Psoas muscle (tissue), 8 donors: ENCODE measurements around the gene DCC. TPM values are rescaled to one million over a fixed set of nuclear protein-coding genes. Genes with fewer than 3 reads are reported as not detected.

Source experiments
- ATAC-seq, 4 donors: fragments of 200-7000 bp; cut with Tn5 transposase; one replicate each; pipeline ENCODE4 v1.9.1; 2020; ENCODE audit warnings: moderate library complexity in 3 of 4, mild to moderate bottlenecking in 2 of 4
- DNase-seq, 2 donors: peaks; one replicate each; pipeline ENCODE4 v3.0.0-alpha.2; 2020
- H3K27ac ChIP-seq: fragments of 200-600 bp; one replicate; pipeline ENCODE4 v1.8.0; 2022
- H3K27me3 ChIP-seq, 3 donors: fragments of 200-600 bp in 1 of 3; one replicate each; pipeline versions ENCODE4 v1.6.1 to v1.8.0; 2013 to 2022; ENCODE audit warnings: low read length in 2 of 3, mild to moderate bottlenecking in 2 of 3, moderate library complexity in 1 of 3; ENCODE audit not compliant: insufficient read depth in 3 of 3
- H3K36me3 ChIP-seq, 2 donors: fragments of 200-600 bp in 1 of 2; one replicate each; pipeline versions ENCODE4 v1.6.1 to v1.8.0; 2013 to 2022; ENCODE audit warnings: low read depth in 1 of 2, mild to moderate bottlenecking in 1 of 2, moderate library complexity in 1 of 2; ENCODE audit not compliant: insufficient read depth in 1 of 2
- H3K4me1 ChIP-seq: fragments of 200-600 bp; one replicate; pipeline ENCODE4 v1.8.0; 2022
- H3K4me3 ChIP-seq: fragments of 200-600 bp; one replicate; pipeline ENCODE4 v1.8.0; 2022; ENCODE audit warnings: mild to moderate bottlenecking
- H3K9me3 ChIP-seq: fragments of 200-600 bp; one replicate; pipeline ENCODE4 v1.8.0; 2022
- CTCF ChIP-seq: fragments of 200-600 bp; IDR thresholded peaks from one replicate; pipeline ENCODE4 v1.8.0; 2022; ENCODE audit warnings: antibody characterized with exemption
- WGBS, 3 donors: extraction: QIAGEN DNeasy Blood & Tissue Kit; methylation state at CpG; one replicate each; pipeline versions ENCODE4 v1.1.6 to v1.1.7; 2013; 5-methylcytosine and 5-hydroxymethylcytosine counted together
- intact Hi-C, 2 donors: fragments of 100-400 bp; cut with DNase I; formaldehyde crosslinking; loops; one replicate each; pipeline versions ENCODE4 v1.11.0 to v1.14.2; 2022
- polyA plus RNA-seq, 3 donors: library from polyadenylated mRNA; stranded (reverse); fragments of 200-250 nt; gene quantifications; one replicate each; pipeline ENCODE4 v1.2.3, GENCODE V29; 2013
- total RNA-seq, 4 donors: library from RNA; stranded (reverse); fragmentation: NEBNext Ultra II Directional in 2 of 4; extraction: Animal tissue kit (Norgen Biotek cat#: 25700) in 2 of 4; gene quantifications; one replicate each; pipeline versions ENCODE4 v1.2.1 to v1.2.4, GENCODE V29; 2021 to 2023
- donor health status: healthy with polysubstance abuse.
- donor health status: DM: no; HTN: no; CAD: no; lungs with moderate emphysema.
- donor health status: Bipolar disorder and iron deficiency.
- donor health status: healthy.
- donor health status: DM: yes; HTN: yes; CAD: no.
- donor health status: DM: no; HTN: no; CAD: no.
- donor health status: DM: no; HTN: no; CAD: no.
- donor health status: DM: yes; HTN: yes; CAD: no.

Gene DCC
- total and polyA plus RNA-seq, 7 donors: 0.01 to 0.02 TPM; not detected in 5

- H3K4me3 ChIP-seq: no peak overlapping the region
- TF ChIP-seq CTCF: no peak
- H3K36me3 ChIP-seq: no peaks in the 10 kb centered on the region
- no peaks in the 10 kb centered on the region for H3K27me3 ChIP-seq
- DNase-seq (no peak), ATAC-seq (no peak)
- no peaks in the 10 kb centered on the region for H3K4me1 ChIP-seq
- no peaks in the 10 kb centered on the region for H3K9me3 ChIP-seq
- 68 to 72% (median 69%) methylated on average over 3 of the region's 3 CpGs for WGBS, 3 donors
- intact Hi-C loops: no loop called here
- no peak overlapping the region for H3K27ac ChIP-seq
Observed at GRCh38 chr18:52826994-52827393, 487.0 kb downstream of the DCC start.

GRCh38 chr18:52829320-52829719 is 489.3 kb downstream of the DCC start:
- H3K27ac ChIP-seq: no peak overlapping the region
- intact Hi-C loops: no loop called here
- no peak for TF ChIP-seq CTCF
- no peak for DNase-seq
- no peaks in the 10 kb centered on the region for H3K27me3 ChIP-seq
- no peaks in the 10 kb centered on the region for H3K4me1 ChIP-seq
- no peaks in the 10 kb centered on the region for H3K36me3 ChIP-seq
- H3K4me3 ChIP-seq: no peak overlapping the region
- H3K9me3 ChIP-seq: no peaks in the 10 kb centered on the region
- ATAC-seq: no peak

- Histone ChIP-seq H3K27ac (no peak overlapping the region), H3K27me3 (no peaks in the 10 kb centered on the region), H3K4me1 (no peaks in the 10 kb centered on the region), H3K4me3 (no peak overlapping the region), H3K9me3 (no peaks in the 10 kb centered on the region), H3K36me3 (no peaks in the 10 kb centered on the region)
- no peak for TF ChIP-seq CTCF
- WGBS, 3 donors: 64 to 88% (median 80%) methylated on average over 4 of the region's 4 CpGs
- intact Hi-C loops: no loop called here
- ATAC-seq: no peak
- no peak for DNase-seq
Observed at GRCh38 chr18:52829876-52830405, 489.9 kb downstream of the DCC start.

- no peaks in the 10 kb centered on the region for H3K36me3 ChIP-seq
- DNase-seq: no peak
- intact Hi-C loops: no loop called here
- no peak overlapping the region for H3K4me3 ChIP-seq
- ATAC-seq: no peak
- H3K27ac ChIP-seq: no peak overlapping the region
- H3K4me1 ChIP-seq: no peaks in the 10 kb centered on the region
- no peak for TF ChIP-seq CTCF
- no peaks in the 10 kb centered on the region for H3K9me3 ChIP-seq
- H3K27me3 ChIP-seq: no peaks in the 10 kb centered on the region
Observed at GRCh38 chr18:52844323-52844722, 504.3 kb downstream of the DCC start.

GRCh38 chr18:52845036-52845435 is 505.0 kb downstream of the DCC start:
- intact Hi-C loops: no loop called here
- no peaks in the 10 kb centered on the region for H3K4me1 ChIP-seq
- H3K27me3 ChIP-seq: no peaks in the 10 kb centered on the region
- no peak overlapping the region for H3K27ac ChIP-seq
- no peaks in the 10 kb centered on the region for H3K36me3 ChIP-seq
- WGBS, 3 donors: 65 to 78% (median 74%) methylated on average over 2 of the region's 2 CpGs
- no peak for TF ChIP-seq CTCF
- H3K4me3 ChIP-seq: no peak overlapping the region
- ATAC-seq: no peak
- DNase-seq: no peak
- no peaks in the 10 kb centered on the region for H3K9me3 ChIP-seq
